ENCODE results near the gene DGKZ.

The DGKZ gene

GRCh38 chr11:46420513-46420912, 73.2 kb downstream of the DGKZ start:
- H3K9me3 ChIP-seq (ENCODE audit: low read length), result no peaks in the 10 kb centered on the region
- no peaks in the 10 kb centered on the region for H3K27me3 ChIP-seq (ENCODE audit: insufficient read depth, low read length)
- H3K36me3 ChIP-seq (ENCODE audit: insufficient read depth, low read length), result peaks cover 29% of the 10 kb centered on the region
- H2AFZ ChIP-seq (ENCODE audit: low read depth, low read length), result no peak overlapping the region
- H3K4me1 ChIP-seq (ENCODE audit: insufficient read depth, low read length), result peaks cover 8% of the 10 kb centered on the region
- H3K4me3 ChIP-seq (ENCODE audit: low read length), result no peak overlapping the region

DNA sequence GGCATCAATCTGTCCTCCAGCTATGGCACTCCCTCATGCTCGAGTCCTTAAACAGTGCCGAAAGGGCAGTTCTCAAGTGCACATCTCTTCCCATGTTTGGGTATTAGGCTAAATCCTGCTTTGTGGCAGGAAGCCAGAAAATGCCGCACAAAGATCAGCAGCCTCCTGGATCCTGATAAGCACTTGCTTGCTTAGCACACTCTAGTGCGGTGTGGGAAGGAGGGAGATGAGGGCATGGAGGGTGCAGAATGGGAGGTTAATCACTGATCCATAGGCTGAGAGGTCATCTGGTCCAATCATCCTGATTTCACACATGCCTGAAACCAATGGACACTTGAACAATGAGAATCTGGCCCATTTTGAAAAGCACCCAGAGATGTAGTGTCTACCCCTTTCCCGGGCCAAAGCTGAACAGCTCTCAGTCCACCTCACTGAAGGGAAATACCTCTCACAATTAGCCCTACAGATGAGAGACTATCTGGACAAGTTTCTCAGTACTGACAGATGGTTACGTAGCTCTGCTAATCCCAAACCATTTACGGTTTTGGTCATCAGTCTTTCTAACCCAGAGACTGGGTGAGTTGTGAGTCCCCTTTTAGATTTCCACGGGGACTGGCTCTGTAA, 74.1 kb downstream of the DGKZ start:
- Histone ChIP-seq H3K36me3 (ENCODE audit: insufficient read depth, low read length) (peaks cover 20% of the 10 kb centered on the region), H3K4me1 (ENCODE audit: insufficient read depth, low read length) (peaks cover 8% of the 10 kb centered on the region), H3K4me3 (ENCODE audit: low read length) (no peak overlapping the region)

DNA sequence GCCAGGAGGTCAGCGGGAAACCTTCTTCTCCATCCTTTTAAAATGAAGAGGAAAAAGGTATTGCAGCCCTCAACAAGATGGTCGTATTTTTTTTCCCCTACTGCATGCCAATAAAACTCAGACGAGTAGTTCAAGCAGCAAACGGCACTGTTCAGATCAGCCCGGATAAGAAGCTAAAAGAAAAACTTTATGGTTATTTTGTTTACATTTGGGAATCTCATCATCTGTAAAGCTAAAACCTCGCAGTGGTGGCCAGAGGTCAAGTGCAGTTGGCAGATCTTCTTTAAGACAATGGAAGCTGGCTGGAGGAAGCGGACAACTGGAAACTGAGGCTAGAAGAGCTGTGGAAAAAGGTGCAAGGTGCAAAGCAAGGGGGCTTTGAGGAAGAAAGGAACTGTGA, 75.3 kb downstream of the DGKZ start:
- Histone ChIP-seq H3K27me3 (ENCODE audit: insufficient read depth, low read length) (no peaks in the 10 kb centered on the region), H3K4me1 (ENCODE audit: insufficient read depth, low read length) (peaks cover 8% of the 10 kb centered on the region), H3K4me3 (ENCODE audit: low read length) (no peak overlapping the region), H3K9me3 (ENCODE audit: low read length) (no peaks in the 10 kb centered on the region), H2AFZ (ENCODE audit: low read depth, low read length) (no peak overlapping the region), H3K36me3 (ENCODE audit: insufficient read depth, low read length) (peaks cover 9% of the 10 kb centered on the region)

More for the DNA sequence above, 74.1 kb downstream of the DGKZ start:
- H2AFZ ChIP-seq (ENCODE audit: low read depth, low read length), result no peak overlapping the region
- H3K27me3 ChIP-seq (ENCODE audit: insufficient read depth, low read length), result no peaks in the 10 kb centered on the region
- H3K9me3 ChIP-seq (ENCODE audit: low read length), result no peaks in the 10 kb centered on the region

DNA sequence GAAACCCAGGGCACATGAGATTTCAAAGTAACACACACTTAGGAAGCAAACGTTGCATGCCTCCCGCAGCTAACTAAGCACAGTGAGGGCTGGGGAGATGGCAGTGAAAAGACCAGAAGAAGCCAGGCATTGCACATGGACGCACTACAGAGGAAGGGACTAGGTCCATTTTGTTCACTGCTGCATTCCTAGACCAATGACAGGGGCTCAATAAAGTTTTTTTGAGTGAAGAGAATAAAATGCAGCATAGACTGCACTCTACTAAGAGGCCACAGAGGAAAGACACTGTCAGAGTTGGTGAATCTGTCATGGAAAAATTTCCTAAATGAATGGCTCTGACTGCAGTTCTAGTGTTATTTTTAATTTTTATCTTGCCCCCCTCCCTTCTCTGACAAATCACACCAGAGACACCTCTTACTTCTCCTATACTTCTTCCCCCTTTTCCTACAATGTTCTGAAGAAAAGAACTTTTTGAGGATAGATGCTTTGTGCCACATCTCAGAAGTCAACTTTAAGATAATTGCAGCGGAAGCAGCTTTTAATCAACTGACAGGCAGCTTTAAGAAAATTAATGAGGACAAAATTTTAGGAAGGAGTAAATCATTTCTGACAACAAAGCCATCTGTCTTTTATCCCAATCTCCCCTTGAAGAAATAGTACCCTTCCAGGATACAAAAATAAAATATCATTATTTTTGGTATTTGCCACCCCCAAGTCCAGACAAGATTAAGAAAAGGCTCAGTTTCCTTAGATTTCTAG, 79.1 kb downstream of the DGKZ start:
- Histone ChIP-seq H3K27me3 (ENCODE audit: insufficient read depth, low read length) (no peaks in the 10 kb centered on the region), H3K36me3 (ENCODE audit: insufficient read depth, low read length) (peaks cover 17% of the 10 kb centered on the region), H3K4me3 (ENCODE audit: low read length) (no peak overlapping the region), H3K4me1 (ENCODE audit: insufficient read depth, low read length) (no peaks in the 10 kb centered on the region), H2AFZ (ENCODE audit: low read depth, low read length) (no peak overlapping the region), H3K9me3 (ENCODE audit: low read length) (no peaks in the 10 kb centered on the region)

GRCh38 chr11:46427364-46427763, 80.1 kb downstream of the DGKZ start:
- Histone ChIP-seq H3K4me1 (ENCODE audit: insufficient read depth, low read length) (no peaks in the 10 kb centered on the region), H3K27me3 (ENCODE audit: insufficient read depth, low read length) (no peaks in the 10 kb centered on the region), H3K4me3 (ENCODE audit: low read length) (no peak overlapping the region), H3K9me3 (ENCODE audit: low read length) (no peaks in the 10 kb centered on the region), H2AFZ (ENCODE audit: low read depth, low read length) (no peak overlapping the region), H3K36me3 (ENCODE audit: insufficient read depth, low read length) (peaks cover 25% of the 10 kb centered on the region)

DNA sequence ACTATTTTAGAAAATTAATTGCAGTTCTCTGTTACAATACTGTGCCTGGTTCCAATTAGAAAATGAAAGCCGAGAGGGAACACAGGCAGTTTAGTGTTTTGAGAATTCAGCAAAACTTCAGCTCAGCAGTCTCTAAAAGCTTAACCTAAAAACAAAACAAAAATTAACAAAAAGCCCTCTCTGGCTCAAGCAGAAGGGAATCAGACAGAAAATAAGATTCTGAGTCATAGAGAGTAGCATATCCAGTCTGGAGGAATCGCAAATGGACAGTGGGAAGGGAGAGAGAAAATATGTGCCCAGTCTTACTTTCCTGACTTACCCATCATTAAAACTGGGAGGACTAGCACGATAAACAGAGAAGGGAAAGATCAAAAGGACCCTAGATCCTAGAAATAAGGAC, 82.5 kb downstream of the DGKZ start:
- H3K36me3 ChIP-seq (ENCODE audit: insufficient read depth, low read length), result peaks cover 39% of the 10 kb centered on the region
- H3K4me1 ChIP-seq (ENCODE audit: insufficient read depth, low read length), result no peaks in the 10 kb centered on the region
- H2AFZ ChIP-seq (ENCODE audit: low read depth, low read length), result no peak overlapping the region
- H3K27me3 ChIP-seq (ENCODE audit: insufficient read depth, low read length), result no peaks in the 10 kb centered on the region
- H3K9me3 ChIP-seq (ENCODE audit: low read length), result no peaks in the 10 kb centered on the region
- H3K4me3 ChIP-seq (ENCODE audit: low read length), result no peak overlapping the region

Measured in neuron (in vitro differentiated cells).